ENCODE data around the gene C8G.

GRCh38 chr9:136942112-136942880 lies 2.7 kb upstream of the C8G start:
- TF ChIP-seq CTCF (IDR thresholded peaks at IDR 0.05), result no peak
- TF ChIP-seq EZH2 (IDR thresholded peaks at IDR 0.05; ENCODE audit: borderline replicate concordance, insufficient read depth, low read depth, low read length, poor library complexity, severe bottlenecking), result no peak

Measured in B cell (primary cell).